Neutrophil (primary cell): ENCODE results near the gene COL6A2.

Experiments used
- H3K27ac ChIP-seq: fragments of 200-600 bp; sonication (generic); 2 replicates; pipeline ENCODE4 v1.5.1; 2016; ENCODE audit warnings: mild to moderate bottlenecking, moderate library complexity
- H3K27me3 ChIP-seq: fragments of 200-600 bp; sonication (generic); 2 replicates; pipeline ENCODE4 v1.6.0; 2016; ENCODE audit warnings: mild to moderate bottlenecking
- H3K36me3 ChIP-seq: fragments of 200-600 bp; sonication (generic); 2 replicates; pipeline ENCODE4 v1.5.1; 2017
- H3K4me1 ChIP-seq, 2 experiments: fragments of 200-600 bp in 1 of 2; sonication (generic) in 1 of 2; 1 replicate in 1 of 2; 2 replicates in 1 of 2; pipeline versions ENCODE4 v1.5.1 to v1.6.1; 2013 to 2016; ENCODE audit warnings: low read depth in 1 of 2, low read length in 1 of 2, mild to moderate bottlenecking in 1 of 2, moderate library complexity in 1 of 2; ENCODE audit not compliant: control insufficient read depth in 1 of 2, insufficient read depth in 1 of 2
- H3K4me3 ChIP-seq, 2 experiments: fragments of 200-600 bp in 1 of 2; sonication (generic) in 1 of 2; 1 replicate in 1 of 2; 2 replicates in 1 of 2; pipeline ENCODE4 v1.5.1; 2013 to 2016; ENCODE audit warnings: low read depth in 1 of 2, low read length in 1 of 2, mild to moderate bottlenecking in 1 of 2, moderate library complexity in 1 of 2
- H3K9me3 ChIP-seq: fragments of 200-600 bp; sonication (generic); 2 replicates; pipeline ENCODE4 v1.5.1; 2016
- TF ChIP-seq, protein P1 (sequence below): fragments of 200-600 bp; sonication (generic); IDR thresholded peaks from 2 replicates; pipeline ENCODE4 v1.5.1; 2016; ENCODE audit warnings: antibody characterized with exemption

The COL6A2 gene

DNA sequence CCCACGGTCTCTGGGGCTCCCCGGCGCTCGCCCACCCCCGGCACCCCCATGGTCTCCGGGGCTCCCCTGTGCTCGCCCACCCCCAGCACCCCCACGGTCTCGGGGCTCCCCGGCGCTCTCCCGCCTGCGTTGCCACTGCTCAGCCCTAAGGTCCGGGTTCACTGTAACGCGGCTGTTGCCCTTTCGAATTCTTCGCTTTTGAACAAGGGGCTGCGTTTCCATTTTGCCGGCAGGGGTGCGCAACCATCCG, 62.7 kb downstream of the COL6A2 start:
- H3K4me1 ChIP-seq: no peaks in the 10 kb centered on the region
- H3K9me3 ChIP-seq: no peaks in the 10 kb centered on the region
- H3K36me3 ChIP-seq: no peaks in the 10 kb centered on the region
- peaks cover 20% of the 10 kb centered on the region for H3K27me3 ChIP-seq
- no peak overlapping the region for H3K4me3 ChIP-seq
- TF ChIP-seq, protein P1, sequence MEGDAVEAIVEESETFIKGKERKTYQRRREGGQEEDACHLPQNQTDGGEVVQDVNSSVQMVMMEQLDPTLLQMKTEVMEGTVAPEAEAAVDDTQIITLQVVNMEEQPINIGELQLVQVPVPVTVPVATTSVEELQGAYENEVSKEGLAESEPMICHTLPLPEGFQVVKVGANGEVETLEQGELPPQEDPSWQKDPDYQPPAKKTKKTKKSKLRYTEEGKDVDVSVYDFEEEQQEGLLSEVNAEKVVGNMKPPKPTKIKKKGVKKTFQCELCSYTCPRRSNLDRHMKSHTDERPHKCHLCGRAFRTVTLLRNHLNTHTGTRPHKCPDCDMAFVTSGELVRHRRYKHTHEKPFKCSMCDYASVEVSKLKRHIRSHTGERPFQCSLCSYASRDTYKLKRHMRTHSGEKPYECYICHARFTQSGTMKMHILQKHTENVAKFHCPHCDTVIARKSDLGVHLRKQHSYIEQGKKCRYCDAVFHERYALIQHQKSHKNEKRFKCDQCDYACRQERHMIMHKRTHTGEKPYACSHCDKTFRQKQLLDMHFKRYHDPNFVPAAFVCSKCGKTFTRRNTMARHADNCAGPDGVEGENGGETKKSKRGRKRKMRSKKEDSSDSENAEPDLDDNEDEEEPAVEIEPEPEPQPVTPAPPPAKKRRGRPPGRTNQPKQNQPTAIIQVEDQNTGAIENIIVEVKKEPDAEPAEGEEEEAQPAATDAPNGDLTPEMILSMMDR: no peak
- no peak overlapping the region for H3K27ac ChIP-seq

DNA sequence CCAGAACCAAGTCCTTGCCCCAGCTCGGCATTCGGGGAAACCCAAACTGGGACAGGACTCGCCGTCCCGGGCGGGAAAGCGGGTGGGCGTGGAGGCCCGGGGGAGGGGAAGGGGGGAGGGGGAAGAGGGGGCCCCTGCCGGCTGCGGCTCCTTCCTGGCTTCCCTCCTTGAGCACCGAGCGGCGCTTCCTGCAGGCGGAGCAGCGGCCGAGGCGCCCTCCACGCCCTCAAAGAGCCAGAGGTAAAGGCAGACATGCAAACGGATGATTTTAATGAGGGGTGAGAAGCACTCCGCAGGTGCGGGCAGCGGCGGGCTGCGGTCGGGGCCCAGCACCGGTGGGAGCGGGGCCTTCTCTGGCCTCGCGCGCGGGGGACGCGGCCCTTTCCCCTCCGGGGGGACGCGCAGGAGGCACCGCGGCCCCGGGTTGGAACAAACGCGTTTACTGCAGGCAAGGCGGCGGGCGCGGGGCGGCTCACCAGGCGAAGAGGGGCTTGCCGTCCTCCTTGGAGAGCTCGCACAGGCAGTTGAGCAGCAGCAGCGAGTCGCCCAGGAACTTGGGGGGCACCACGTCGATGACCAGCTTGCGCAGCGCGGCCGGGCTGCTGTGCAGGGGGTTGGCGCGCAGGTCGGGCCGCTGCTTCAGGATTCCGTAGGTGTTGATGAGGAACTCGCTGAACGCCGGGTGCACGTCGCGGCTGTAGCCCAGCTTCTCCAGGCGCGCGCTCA, 63.2 kb downstream of the COL6A2 start:
- Histone ChIP-seq H3K4me1 (no peaks in the 10 kb centered on the region), H3K27me3 (peaks cover 20% of the 10 kb centered on the region), H3K36me3 (no peaks in the 10 kb centered on the region), H3K9me3 (no peaks in the 10 kb centered on the region), H3K27ac (no peak overlapping the region), H3K4me3 (no peak overlapping the region)
- TF ChIP-seq, protein P1: no peak

DNA sequence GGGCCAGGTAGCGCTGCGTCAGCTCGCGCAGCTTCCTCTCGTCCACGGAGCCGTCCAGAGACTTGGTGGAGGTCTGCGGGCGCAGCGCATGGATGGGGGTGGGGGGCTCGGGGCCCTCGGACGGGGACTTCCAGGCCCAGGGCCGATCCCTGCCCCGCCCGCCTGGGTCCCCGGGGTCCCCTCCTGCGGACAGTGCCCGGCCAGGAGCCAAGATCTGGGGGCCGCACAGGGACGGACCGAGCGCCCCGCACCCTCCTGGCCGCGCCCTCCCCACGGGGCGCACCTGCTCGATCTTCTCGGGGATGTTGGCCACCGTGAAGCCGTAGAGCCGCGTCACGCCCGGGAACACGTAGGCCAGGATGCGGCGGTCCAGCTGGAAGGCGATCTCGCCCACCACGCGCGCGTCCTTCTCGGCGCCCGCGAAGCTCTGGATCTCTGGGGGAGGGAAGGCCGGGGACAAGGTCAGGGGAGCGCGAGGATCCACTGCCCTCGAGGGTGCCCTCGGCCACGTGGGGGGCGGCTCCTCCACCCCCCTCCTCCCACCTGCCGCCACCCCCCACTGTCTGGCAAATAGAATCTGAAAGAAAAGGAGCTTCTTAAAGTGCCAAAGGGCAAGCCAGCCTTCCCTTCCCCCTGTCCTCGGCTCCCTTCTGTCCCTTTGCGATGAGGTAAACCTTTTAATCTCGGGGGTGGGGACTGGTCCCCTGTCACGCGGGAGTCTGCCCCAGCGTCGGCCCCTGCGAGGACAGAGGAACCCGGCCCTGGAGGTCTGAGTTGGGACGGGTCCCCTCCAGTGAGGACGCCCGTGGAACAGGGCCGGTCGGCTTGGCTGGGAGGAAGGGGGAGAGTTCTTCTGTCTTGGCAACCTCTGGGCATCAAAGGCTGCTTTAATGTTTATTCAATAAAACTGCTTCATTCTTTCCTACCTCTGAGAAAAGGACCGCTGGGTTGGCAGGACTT, 64.0 kb downstream of the COL6A2 start:
- Histone ChIP-seq H3K4me3 (no peak overlapping the region), H3K36me3 (no peaks in the 10 kb centered on the region), H3K27ac (no peak overlapping the region), H3K27me3 (peaks cover 20% of the 10 kb centered on the region), H3K4me1 (no peaks in the 10 kb centered on the region), H3K9me3 (no peaks in the 10 kb centered on the region)
- TF ChIP-seq, protein P1: no peak

DNA sequence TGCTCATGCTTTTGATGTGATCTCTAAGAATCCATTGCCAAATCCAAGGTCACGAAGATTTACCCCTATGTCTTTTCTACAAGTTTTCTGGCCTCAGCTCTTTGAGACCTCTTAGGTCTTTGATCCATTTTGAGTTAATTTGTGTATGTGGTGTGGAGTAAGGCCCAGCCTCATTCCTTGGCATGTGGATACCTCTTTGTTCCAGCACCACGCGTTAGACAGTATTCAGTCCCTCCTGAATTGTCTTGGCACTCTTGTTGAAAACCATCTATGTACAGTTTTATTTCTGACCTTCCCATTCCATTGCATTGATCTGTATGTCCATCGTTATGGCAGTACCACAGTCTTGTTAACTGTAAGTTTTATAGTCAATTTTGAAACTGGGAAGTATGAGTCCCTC, 65.5 kb downstream of the COL6A2 start:
- H3K9me3 ChIP-seq: no peaks in the 10 kb centered on the region
- no peak overlapping the region for H3K27ac ChIP-seq
- TF ChIP-seq, protein P1: no peak
- H3K4me3 ChIP-seq: no peak overlapping the region
- H3K27me3 ChIP-seq: peaks cover 20% of the 10 kb centered on the region
- no peaks in the 10 kb centered on the region for H3K36me3 ChIP-seq
- no peaks in the 10 kb centered on the region for H3K4me1 ChIP-seq

DNA sequence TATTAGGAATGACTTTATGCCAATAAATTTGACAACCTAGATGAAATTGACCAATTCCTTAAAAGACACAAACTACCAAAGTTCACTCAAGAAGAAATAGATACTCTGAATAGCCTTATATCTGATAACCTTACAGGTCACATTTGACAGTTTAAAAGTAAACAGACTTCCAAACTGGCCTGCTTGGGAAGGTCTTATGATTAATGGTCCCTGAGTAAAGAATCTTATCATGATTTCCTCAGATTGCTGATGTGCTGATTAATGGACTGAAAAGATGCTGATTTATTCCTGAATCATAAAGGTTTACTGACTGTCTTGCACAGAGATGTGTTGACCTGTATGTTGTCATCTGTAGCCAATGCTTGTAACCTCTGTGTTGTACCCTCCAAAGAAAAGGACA, 67.2 kb downstream of the COL6A2 start:
- Histone ChIP-seq H3K36me3 (no peaks in the 10 kb centered on the region), H3K4me3 (no peak overlapping the region), H3K27ac (no peak overlapping the region), H3K9me3 (no peaks in the 10 kb centered on the region), H3K4me1 (no peaks in the 10 kb centered on the region), H3K27me3 (peaks cover 20% of the 10 kb centered on the region)
- TF ChIP-seq, protein P1: no peak
